ENCODE measurements around the gene CDK4. TPM values are rescaled to one million over a fixed set of nuclear protein-coding genes. Genes with fewer than 3 reads are reported as not detected.

The CDK4 gene
- polyA plus RNA-seq, 1 donor (not counting 4 experiments of a cell fraction or from before 2014, with no cell fraction given), result 146 TPM

DNA sequence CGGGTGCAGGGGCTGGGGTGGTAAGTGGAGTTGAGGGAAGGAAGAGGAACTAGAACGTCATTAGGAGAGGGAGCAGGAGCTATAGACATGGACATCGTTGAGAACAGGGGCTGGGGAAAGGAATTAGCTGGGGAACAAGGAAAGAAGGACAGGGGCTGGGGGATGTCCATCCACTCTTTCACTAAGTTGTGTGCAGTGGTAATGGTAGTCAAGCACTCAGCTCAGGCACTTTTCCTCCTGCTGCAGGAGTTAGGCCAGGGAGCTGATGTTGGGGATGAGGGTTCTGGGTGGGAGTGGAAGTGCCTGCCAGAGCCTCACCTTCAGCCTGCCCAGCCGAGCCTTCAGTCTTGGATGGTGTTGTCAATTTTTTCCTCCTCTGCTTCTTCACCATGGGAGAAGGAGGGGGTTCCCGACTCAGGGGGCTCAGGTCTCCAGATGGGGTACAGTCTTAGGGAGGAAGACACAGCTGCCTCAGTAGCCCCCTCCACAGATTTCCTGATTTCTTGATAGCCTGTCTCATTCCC, 22.7 kb downstream of the CDK4 start:
- Histone ChIP-seq H3K79me2 (ENCODE audit: control insufficient read depth, insufficient read depth, low read length) (no peaks in the 10 kb centered on the region), H3K27ac (ENCODE audit: control insufficient read depth, insufficient read depth, low read length) (no peak overlapping the region), H3K36me3 (ENCODE audit: control insufficient read depth in 2 of 2, extremely low read depth in 1 of 2, insufficient read depth in 2 of 2, low read length in 2 of 2) (peaks cover 0 to 3% of the 10 kb centered on the region in 2 experiments), H3K4me2 (ENCODE audit: control insufficient read depth, extremely low read depth, insufficient read depth, low read depth, low read length) (no peak overlapping the region), H4K20me1 (ENCODE audit: control insufficient read depth, extremely low read depth, insufficient read depth, low read length) (no peaks in the 10 kb centered on the region), H3K27me3 (ENCODE audit: control insufficient read depth, extremely low read depth, insufficient read depth, low read length) (peaks cover 7% of the 10 kb centered on the region), H3K4me3 (ENCODE audit: control insufficient read depth in 2 of 3, extremely low read depth in 1 of 3, insufficient read depth in 2 of 3, low read depth in 1 of 3, low read length in 3 of 3) (no peak overlapping the region), H3K9me3 (ENCODE audit: control insufficient read depth, low read depth, low read length) (no peaks in the 10 kb centered on the region), H3K9ac (ENCODE audit: control insufficient read depth, extremely low read depth, insufficient read depth, low read length) (no peak overlapping the region), H2AFZ (ENCODE audit: control insufficient read depth, low read length) (no peak overlapping the region), H3K4me1 (ENCODE audit: control insufficient read depth, extremely low read depth, insufficient read depth, low read length) (peaks cover 6% of the 10 kb centered on the region), H3K9me1 (ENCODE audit: control insufficient read depth, extremely low read depth, insufficient read depth, low read length) (no peaks in the 10 kb centered on the region)
- dilution Hi-C loops (cut with MboI; ENCODE audit: extremely low pct_ligation_motif_present, low sequenced_read_pairs), result loop anchor here (25.0 kb wide), 1 partner anchor 142 kb away; the partner anchor contains the start of gene PIP4K2C
- FAIRE-seq (no peak), DNase-seq (ENCODE audit: low read depth, low spot score) (no peak)
- TF ChIP-seq CTCF (optimal IDR thresholded peaks at IDR 0.05 in 1 of 3, IDR thresholded peaks at IDR 0.05 in 1 of 3, conservative IDR thresholded peaks at IDR 0.05 in 1 of 3; ENCODE audit: extremely low read depth in 1 of 3, insufficient read depth in 2 of 3, low read length in 3 of 3), result no peak
- no peak for TF ChIP-seq EZH2 (IDR thresholded peaks at IDR 0.05; ENCODE audit: low read length)

- H2AFZ ChIP-seq (ENCODE audit: control insufficient read depth, low read length), result no peak overlapping the region
- no peaks in the 10 kb centered on the region for H3K9me1 ChIP-seq (ENCODE audit: control insufficient read depth, extremely low read depth, insufficient read depth, low read length)
- peaks cover 4% of the 10 kb centered on the region for H3K4me1 ChIP-seq (ENCODE audit: control insufficient read depth, extremely low read depth, insufficient read depth, low read length)
- TF ChIP-seq CTCF (optimal IDR thresholded peaks at IDR 0.05 in 1 of 3, IDR thresholded peaks at IDR 0.05 in 1 of 3, conservative IDR thresholded peaks at IDR 0.05 in 1 of 3; ENCODE audit: extremely low read depth in 1 of 3, insufficient read depth in 2 of 3, low read length in 3 of 3) (no peak), EZH2 (IDR thresholded peaks at IDR 0.05; ENCODE audit: low read length) (no peak)
- dilution Hi-C loops (cut with MboI; ENCODE audit: extremely low pct_ligation_motif_present, low sequenced_read_pairs), result loop anchor here (25.0 kb wide), 1 partner anchor 141 kb away; the partner anchor contains the start of gene PIP4K2C
- H3K36me3 ChIP-seq (ENCODE audit: control insufficient read depth in 2 of 2, extremely low read depth in 1 of 2, insufficient read depth in 2 of 2, low read length in 2 of 2), result peaks cover 0 to 3% of the 10 kb centered on the region in 2 experiments
- H3K27me3 ChIP-seq (ENCODE audit: control insufficient read depth, extremely low read depth, insufficient read depth, low read length), result no peaks in the 10 kb centered on the region
- no peaks in the 10 kb centered on the region for H3K9me3 ChIP-seq (ENCODE audit: control insufficient read depth, low read depth, low read length)
- H3K4me3 ChIP-seq (ENCODE audit: control insufficient read depth in 2 of 3, extremely low read depth in 1 of 3, insufficient read depth in 2 of 3, low read depth in 1 of 3, low read length in 3 of 3), result no peak overlapping the region
- no peak overlapping the region for H3K27ac ChIP-seq (ENCODE audit: control insufficient read depth, insufficient read depth, low read length)
- H3K4me2 ChIP-seq (ENCODE audit: control insufficient read depth, extremely low read depth, insufficient read depth, low read depth, low read length), result no peak overlapping the region
- FAIRE-seq, result no peak
- no peak for DNase-seq (ENCODE audit: low read depth, low spot score)
- H3K79me2 ChIP-seq (ENCODE audit: control insufficient read depth, insufficient read depth, low read length), result no peaks in the 10 kb centered on the region
- no peak overlapping the region for H3K9ac ChIP-seq (ENCODE audit: control insufficient read depth, extremely low read depth, insufficient read depth, low read length)
- no peaks in the 10 kb centered on the region for H4K20me1 ChIP-seq (ENCODE audit: control insufficient read depth, extremely low read depth, insufficient read depth, low read length)
These were observed 24.2 kb downstream of the CDK4 start for GRCh38 chr12:57727758-57728395.
